ENCODE results near the gene TSC22D2.

GRCh38 chr3:150404023-150404422 lies 4.1 kb upstream of the TSC22D2 start:
- TF ChIP-seq FOS (IDR thresholded peaks at IDR 0.05; ENCODE audit: borderline replicate concordance, insufficient read depth, low read length), result no peak
- no peak for TF ChIP-seq CTCF (IDR thresholded peaks at IDR 0.05; ENCODE audit: extremely low read depth in 1 of 2, insufficient read depth in 1 of 2, low read depth in 1 of 2, low read length in 2 of 2)
- no peak for TF ChIP-seq EZH2 (IDR thresholded peaks at IDR 0.05; ENCODE audit: borderline replicate concordance, low read depth, low read length, severe bottlenecking)

Data from endothelial cell of umbilical vein (primary cell).